HG03432 (cell line): ENCODE measurements around the gene CDKN1A.

Source experiments
- ATAC-seq: cut with Tn5 transposase; IDR thresholded peaks from one replicate; pipeline ENCODE4 v1.9.1; 2021; ENCODE audit warnings: mild to moderate bottlenecking, moderate library complexity; ENCODE audit not compliant: unreplicated experiment

Gene CDKN1A

GRCh38 chr6:36735110-36736071 lies 56.9 kb downstream of the CDKN1A start:
- ATAC-seq = no peak
